IMR-90 (cell line): ENCODE data around the gene RASL11A. TPM values are rescaled to one million over a fixed set of nuclear protein-coding genes. Genes with fewer than 3 reads are reported as not detected.

Experiments used
- ATAC-seq: fragments of 200-7000 bp; cut with Tn5 transposase; 2 replicates; pipeline ENCODE4 v1.9.1; 2020; ENCODE audit warnings: low read depth, mild to moderate bottlenecking, moderate library complexity
- BruUV-seq: library from RNA; stranded (reverse); fragments of 400-500 nt; replicated peaks from 2 replicates; lab custom pipeline; 2021; lab: Mats Ljungman, UMichigan
- CTCF ChIA-PET: fragments of 300-600 bp; formaldehyde crosslinking; extraction: SDS; loops from one replicate; lab custom pipeline; 2021; ENCODE audit warnings: antibody characterized with exemption; lab: Yijun Ruan, JAX
- POLR2A ChIA-PET: fragments of 300-600 bp; sonication (Branson Sonifier 250); formaldehyde crosslinking; loops from one replicate; lab custom pipeline; 2022; ENCODE audit warnings: antibody characterized with exemption; ENCODE audit not compliant: unreplicated experiment; lab: Charles Lee
- DNase-seq: peaks from one replicate; pipeline ENCODE4 v3.0.0; 2013
- H2AFZ ChIP-seq: replicated peaks from 2 replicates; pipeline ENCODE3; 2013; ENCODE audit warnings: low read length, mild to moderate bottlenecking; ENCODE audit not compliant: poor library complexity
- H2AK5ac ChIP-seq: 2 replicates; pipeline ENCODE4 v1.6.1; 2013; ENCODE audit warnings: low read depth, low read length, inconsistent platforms
- H2AK9ac ChIP-seq: replicated peaks from 2 replicates; pipeline ENCODE3; 2013; ENCODE audit warnings: mild to moderate bottlenecking, low read depth, low read length, moderate library complexity; ENCODE audit not compliant: poor library complexity
- H2BK120ac ChIP-seq: 2 replicates; pipeline ENCODE4 v1.6.1; 2013; ENCODE audit warnings: low read depth, low read length, inconsistent platforms
- H2BK15ac ChIP-seq: 3 replicates; pipeline ENCODE4 v1.6.1; 2013; ENCODE audit warnings: low read depth, low read length, inconsistent platforms
- H2BK20ac ChIP-seq: 2 replicates; pipeline ENCODE4 v1.6.1; 2013; ENCODE audit warnings: low read depth, mild to moderate bottlenecking, inconsistent platforms, low read length, moderate library complexity
- H2BK5ac ChIP-seq: 2 replicates; pipeline ENCODE4 v1.6.1; 2013; ENCODE audit warnings: mild to moderate bottlenecking, low read depth, low read length, inconsistent platforms; ENCODE audit not compliant: poor library complexity, severe bottlenecking
- H3K14ac ChIP-seq: replicated peaks from 2 replicates; pipeline ENCODE4 v1.6.1; 2013; ENCODE audit warnings: low read depth, low read length, inconsistent platforms
- H3K18ac ChIP-seq: 2 replicates; pipeline ENCODE4 v1.6.1; 2013; ENCODE audit warnings: low read depth, low read length, control low read depth
- H3K23ac ChIP-seq: 2 replicates; pipeline ENCODE4 v1.6.1; 2013; ENCODE audit warnings: low read depth, low read length, inconsistent platforms
- H3K27ac ChIP-seq: 2 replicates; pipeline ENCODE4 v1.5.1; 2013; ENCODE audit warnings: mild to moderate bottlenecking, control low read depth, low read length; ENCODE audit not compliant: insufficient read depth
- H3K27me3 ChIP-seq: 2 replicates; pipeline ENCODE4 v1.6.1; 2013; ENCODE audit warnings: low read length; ENCODE audit not compliant: control insufficient read depth, insufficient read depth
- H3K36me3 ChIP-seq: 2 replicates; pipeline ENCODE4 v1.6.1; 2013; ENCODE audit warnings: low read length, mixed read lengths; ENCODE audit not compliant: control insufficient read depth, insufficient read depth
- H3K4ac ChIP-seq: 2 replicates; pipeline ENCODE4 v1.6.1; 2013; ENCODE audit warnings: low read depth, low read length, inconsistent platforms
- H3K4me1 ChIP-seq: 2 replicates; pipeline ENCODE4 v1.6.1; 2013; ENCODE audit warnings: low read length, mixed read lengths; ENCODE audit not compliant: control insufficient read depth, insufficient read depth
- H3K4me2 ChIP-seq: 2 replicates; pipeline ENCODE4 v1.6.1; 2013; ENCODE audit warnings: low read depth, mild to moderate bottlenecking, control low read depth, low read length, moderate library complexity
- H3K4me3 ChIP-seq: 2 replicates; pipeline ENCODE4 v1.5.1; 2013; ENCODE audit warnings: low read depth, mild to moderate bottlenecking, control low read depth, low read length, moderate library complexity; ENCODE audit not compliant: insufficient read depth
- H3K56ac ChIP-seq: 2 replicates; pipeline ENCODE4 v1.6.1; 2013; ENCODE audit warnings: low read length, inconsistent platforms; ENCODE audit not compliant: insufficient read depth; ENCODE audit errors: extremely low read depth
- H3K79me1 ChIP-seq, 2 experiments: 2 replicates each; pipeline ENCODE4 v1.6.1; 2013; ENCODE audit warnings: low read length in 2 of 2, inconsistent platforms in 1 of 2, low read depth in 1 of 2
- H3K9ac ChIP-seq: 2 replicates; pipeline ENCODE4 v1.6.1; 2013; ENCODE audit warnings: low read depth, low read length, control low read depth
- H3K9me1 ChIP-seq: 2 replicates; pipeline ENCODE4 v1.6.1; 2013; ENCODE audit warnings: low read length, inconsistent platforms; ENCODE audit not compliant: insufficient read depth
- H3K9me3 ChIP-seq: 2 replicates; pipeline ENCODE4 v1.6.1; 2013; ENCODE audit warnings: low read length; ENCODE audit not compliant: control insufficient read depth, insufficient read depth
- H4K20me1 ChIP-seq: 2 replicates; pipeline ENCODE4 v1.6.1; 2013; ENCODE audit warnings: low read length, inconsistent platforms; ENCODE audit not compliant: insufficient read depth
- H4K5ac ChIP-seq: 2 replicates; pipeline ENCODE4 v1.6.1; 2013; ENCODE audit warnings: mild to moderate bottlenecking, low read depth, low read length, control low read depth
- H4K8ac ChIP-seq, 2 experiments: 2 replicates each; pipeline ENCODE4 v1.6.1; 2013; ENCODE audit warnings: low read depth in 2 of 2, low read length in 2 of 2, control low read depth in 1 of 2, inconsistent platforms in 1 of 2
- H4K91ac ChIP-seq: 2 replicates; pipeline ENCODE4 v1.6.1; 2013; ENCODE audit warnings: low read depth, low read length, inconsistent platforms; ENCODE audit not compliant: insufficient read depth
- BHLHE40 ChIP-seq: fragments of 150-350 bp; IDR thresholded peaks from 2 replicates; pipeline ENCODE4 v1.6.1; 2016; ENCODE audit warnings: mild to moderate bottlenecking, low read depth, low read length
- CEBPB ChIP-seq: IDR thresholded peaks from 2 replicates; pipeline ENCODE4 v1.6.1; 2012; ENCODE audit warnings: low read depth, low read length, improper control_type of control experiment
- CHD1 ChIP-seq: IDR thresholded peaks from 2 replicates; pipeline ENCODE4 v1.6.1; 2012; ENCODE audit warnings: low read depth, low read length, improper control_type of control experiment
- FOS ChIP-seq: fragments of 150-350 bp; IDR thresholded peaks from 2 replicates; pipeline ENCODE4 v1.6.1; 2016; ENCODE audit warnings: low read depth, low read length
- MAFK ChIP-seq: IDR thresholded peaks from 2 replicates; pipeline ENCODE4 v1.6.1; 2012; ENCODE audit warnings: low read depth, low read length, improper control_type of control experiment
- MAZ ChIP-seq: IDR thresholded peaks from 2 replicates; pipeline ENCODE4 v1.6.1; 2012; ENCODE audit warnings: low read depth, mild to moderate bottlenecking, low read length, improper control_type of control experiment, moderate library complexity, borderline replicate concordance
- NFE2L2 ChIP-seq: fragments of 150-350 bp; IDR thresholded peaks from 2 replicates; pipeline ENCODE4 v1.6.1; 2016; ENCODE audit warnings: low read depth, mild to moderate bottlenecking, low read length
- POLR2A ChIP-seq: IDR thresholded peaks from 2 replicates; pipeline ENCODE4 v1.6.1; 2012; ENCODE audit warnings: mild to moderate bottlenecking, low read depth, low read length
- RAD21 ChIP-seq: IDR thresholded peaks from 2 replicates; pipeline ENCODE4 v1.6.1; 2012; ENCODE audit warnings: low read length, improper control_type of control experiment
- RCOR1 ChIP-seq: IDR thresholded peaks from 2 replicates; pipeline ENCODE4 v1.6.1; 2012; ENCODE audit warnings: mild to moderate bottlenecking, low read length, improper control_type of control experiment; ENCODE audit not compliant: insufficient replicate concordance
- RFX5 ChIP-seq: IDR thresholded peaks from 2 replicates; pipeline ENCODE4 v1.8.0; 2012; ENCODE audit warnings: low read depth, mild to moderate bottlenecking, low read length, moderate library complexity
- SMC3 ChIP-seq: fragments of 150-350 bp; IDR thresholded peaks from 2 replicates; pipeline ENCODE4 v1.6.1; 2016; ENCODE audit warnings: low read depth, mild to moderate bottlenecking, antibody characterized with exemption, low read length, moderate library complexity
- WGBS, 2 experiments: methylation state at CpG; one replicate each; pipeline versions ENCODE4 v1.1.5 to v1.1.7; 2013; ENCODE audit warnings: missing lambda C conversion rate in 2 of 2; ENCODE audit not compliant: insufficient read length in 1 of 2; ENCODE audit errors: extremely low coverage in 2 of 2; 5-methylcytosine and 5-hydroxymethylcytosine counted together
- dilution Hi-C: fragments of 300-500 bp; cut with HindIII; formaldehyde crosslinking; loops from one replicate; pipeline ENCODE4 v1.14.3; 2018; ENCODE audit warnings: low sequenced_read_pairs; ENCODE audit not compliant: unreplicated experiment
- in situ Hi-C: fragments of 300-500 bp; cut with MboI; formaldehyde crosslinking; loops from 3 replicates; pipeline ENCODE4 v1.14.3; 2019; ENCODE audit warnings: low sequenced_read_pairs, inconsistent platforms, mixed read lengths
- intact Hi-C: fragments of 100-400 bp; cut with micrococcal nuclease; formaldehyde crosslinking; loops from 2 replicates; pipeline ENCODE4 v1.10.0; 2022
- polyA plus RNA-seq, 3 experiments: library from polyadenylated mRNA; depleted of rRNA; stranded (reverse); fragments of >200 nt; gene quantifications; 2 replicates each; pipeline ENCODE4 v1.2.3, GENCODE V29; 2012; ENCODE audit warnings: low replicate concordance in 1 of 3
- total RNA-seq: library from RNA; depleted of rRNA; stranded (reverse); fragments of >200 nt; gene quantifications from 2 replicates; pipeline ENCODE4 v1.2.3, GENCODE V29; 2012
- TF ChIP-seq, protein P1 (sequence below): fragments of 150-350 bp; IDR thresholded peaks from 2 replicates; pipeline ENCODE4 v1.6.1; 2016; ENCODE audit warnings: low read depth, mild to moderate bottlenecking, low read length, moderate library complexity, borderline replicate concordance
- TF ChIP-seq, protein P2 (sequence below): conservative IDR thresholded peaks from 2 replicates; pipeline ENCODE4 v1.5.1; 2012; ENCODE audit warnings: mild to moderate bottlenecking, low read depth, low read length, improper control_type of control experiment
- TF ChIP-seq, protein P3 (sequence below): fragments of 150-350 bp; IDR thresholded peaks from 2 replicates; pipeline ENCODE4 v1.6.1; 2017; ENCODE audit warnings: mild to moderate bottlenecking, antibody characterized with exemption, low read length, low read depth

Gene RASL11A
- total and polyA plus RNA-seq, 2 of the 4 experiments (the other 2 are of a cell fraction), result 10.4 to 18.5 TPM

GRCh38 chr13:27261396-27261795, 9.2 kb upstream of the RASL11A start:
- Histone ChIP-seq H3K9me3 (no peaks in the 10 kb centered on the region), H4K8ac (no peak overlapping the region), H3K4me1 (0 out of 2 replicates have a peak, but pooled peaks cover 2% of the 10 kb centered on the region), H2BK20ac (no peak overlapping the region), H3K14ac (no peak overlapping the region), H3K4ac (no peak overlapping the region), H3K9ac (no peak overlapping the region), H2BK5ac (no peak overlapping the region), H2AK9ac (no peak overlapping the region), H2BK120ac (no peak overlapping the region), H3K18ac (no peak overlapping the region), H2AK5ac (no peak overlapping the region), H3K4me2 (no peak overlapping the region), H4K5ac (no peak overlapping the region), H4K20me1 (peaks cover 28% of the 10 kb centered on the region; the same call in 1 of the 2 replicates), H2BK15ac (no peak overlapping the region), H3K9me1 (peaks cover 11% of the 10 kb centered on the region), H2AFZ (no peak overlapping the region), H3K23ac (no peak overlapping the region), H3K79me1 (peaks cover 19 to 43% of the 10 kb centered on the region in 2 experiments), H3K27ac (no peak overlapping the region), H3K27me3 (no peaks in the 10 kb centered on the region), H3K36me3 (peaks cover 28% of the 10 kb centered on the region), H4K91ac (no peak overlapping the region), H3K4me3 (no peak overlapping the region), H3K56ac (no peak overlapping the region)
- ChIA-PET CTCF (no interaction called here), POLR2A (no interaction called here)
- BruUV-seq, result no TSS peak
- dilution Hi-C loops, result no loop called here
- no peak for ATAC-seq
- in situ Hi-C loops, result no loop called here
- DNase-seq, result no peak
- no CpG with 5 or more reads among the region's 5 CpGs for WGBS, 2 experiments
- TF ChIP-seq NFE2L2, result no peak
- no peak for TF ChIP-seq FOS
- no peak for TF ChIP-seq MAZ
- TF ChIP-seq, protein P1, sequence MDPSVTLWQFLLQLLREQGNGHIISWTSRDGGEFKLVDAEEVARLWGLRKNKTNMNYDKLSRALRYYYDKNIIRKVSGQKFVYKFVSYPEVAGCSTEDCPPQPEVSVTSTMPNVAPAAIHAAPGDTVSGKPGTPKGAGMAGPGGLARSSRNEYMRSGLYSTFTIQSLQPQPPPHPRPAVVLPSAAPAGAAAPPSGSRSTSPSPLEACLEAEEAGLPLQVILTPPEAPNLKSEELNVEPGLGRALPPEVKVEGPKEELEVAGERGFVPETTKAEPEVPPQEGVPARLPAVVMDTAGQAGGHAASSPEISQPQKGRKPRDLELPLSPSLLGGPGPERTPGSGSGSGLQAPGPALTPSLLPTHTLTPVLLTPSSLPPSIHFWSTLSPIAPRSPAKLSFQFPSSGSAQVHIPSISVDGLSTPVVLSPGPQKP, result no peak
- no peak for TF ChIP-seq SMC3
- TF ChIP-seq RAD21, result no peak
- TF ChIP-seq POLR2A, result no peak
- TF ChIP-seq BHLHE40, result no peak
- TF ChIP-seq, protein P2, sequence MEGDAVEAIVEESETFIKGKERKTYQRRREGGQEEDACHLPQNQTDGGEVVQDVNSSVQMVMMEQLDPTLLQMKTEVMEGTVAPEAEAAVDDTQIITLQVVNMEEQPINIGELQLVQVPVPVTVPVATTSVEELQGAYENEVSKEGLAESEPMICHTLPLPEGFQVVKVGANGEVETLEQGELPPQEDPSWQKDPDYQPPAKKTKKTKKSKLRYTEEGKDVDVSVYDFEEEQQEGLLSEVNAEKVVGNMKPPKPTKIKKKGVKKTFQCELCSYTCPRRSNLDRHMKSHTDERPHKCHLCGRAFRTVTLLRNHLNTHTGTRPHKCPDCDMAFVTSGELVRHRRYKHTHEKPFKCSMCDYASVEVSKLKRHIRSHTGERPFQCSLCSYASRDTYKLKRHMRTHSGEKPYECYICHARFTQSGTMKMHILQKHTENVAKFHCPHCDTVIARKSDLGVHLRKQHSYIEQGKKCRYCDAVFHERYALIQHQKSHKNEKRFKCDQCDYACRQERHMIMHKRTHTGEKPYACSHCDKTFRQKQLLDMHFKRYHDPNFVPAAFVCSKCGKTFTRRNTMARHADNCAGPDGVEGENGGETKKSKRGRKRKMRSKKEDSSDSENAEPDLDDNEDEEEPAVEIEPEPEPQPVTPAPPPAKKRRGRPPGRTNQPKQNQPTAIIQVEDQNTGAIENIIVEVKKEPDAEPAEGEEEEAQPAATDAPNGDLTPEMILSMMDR, result no peak
- no peak for TF ChIP-seq CHD1
- TF ChIP-seq RFX5, result no peak
- no peak for TF ChIP-seq CEBPB
- no peak for TF ChIP-seq RCOR1
- TF ChIP-seq MAFK, result no peak
- TF ChIP-seq, protein P3, sequence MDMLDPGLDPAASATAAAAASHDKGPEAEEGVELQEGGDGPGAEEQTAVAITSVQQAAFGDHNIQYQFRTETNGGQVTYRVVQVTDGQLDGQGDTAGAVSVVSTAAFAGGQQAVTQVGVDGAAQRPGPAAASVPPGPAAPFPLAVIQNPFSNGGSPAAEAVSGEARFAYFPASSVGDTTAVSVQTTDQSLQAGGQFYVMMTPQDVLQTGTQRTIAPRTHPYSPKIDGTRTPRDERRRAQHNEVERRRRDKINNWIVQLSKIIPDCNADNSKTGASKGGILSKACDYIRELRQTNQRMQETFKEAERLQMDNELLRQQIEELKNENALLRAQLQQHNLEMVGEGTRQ, result no peak
- intact Hi-C loops, result no loop called here
